ENCODE results near the gene LY6G5B.

LY6G5B gene

GRCh38 chr6:31680226-31681134 is 10.7 kb downstream of the LY6G5B start, which contains the start of gene LY6G5C:
Gene LY6G5C, minus strand, starts transcription at chr6:31681067. Its CDS starts 694 bp downstream, at chr6:31680373.
- in situ Hi-C loops (cut with HindIII; ENCODE audit: low pct_unique_long_range_greater_than_20kb, low sequenced_read_pairs): no loop called here

GRCh38 chr6:31681135-31681671 is 11.4 kb downstream of the LY6G5B start:
- peak in 1 of 2 experiments; percentile 34 for DNase-seq (ENCODE audit: low read depth in 1 of 2, low spot score in 1 of 2)
- in situ Hi-C loops (cut with HindIII; ENCODE audit: low pct_unique_long_range_greater_than_20kb, low sequenced_read_pairs): no loop called here
- TF ChIP-seq JUND (IDR thresholded peaks at IDR 0.05; ENCODE audit: low read depth): no peak

More at GRCh38 chr6:31680226-31681134, 10.7 kb downstream of the LY6G5B start, which contains the start of gene LY6G5C:
- no peak for TF ChIP-seq JUND (IDR thresholded peaks at IDR 0.05; ENCODE audit: low read depth)
- DNase-seq (ENCODE audit: low read depth in 1 of 2, low spot score in 1 of 2): peak; percentile 67 to 86

- DNase-seq (ENCODE audit: low read depth in 1 of 2, low spot score in 1 of 2): no peak
- in situ Hi-C loops (cut with HindIII; ENCODE audit: low pct_unique_long_range_greater_than_20kb, low sequenced_read_pairs): no loop called here
- no peak for TF ChIP-seq JUND (IDR thresholded peaks at IDR 0.05; ENCODE audit: low read depth)
Measured at GRCh38 chr6:31683591-31683990, 13.8 kb downstream of the LY6G5B start.

- in situ Hi-C loops (cut with HindIII; ENCODE audit: low pct_unique_long_range_greater_than_20kb, low sequenced_read_pairs): no loop called here
- TF ChIP-seq JUND (IDR thresholded peaks at IDR 0.05; ENCODE audit: low read depth): no peak
- no peak for DNase-seq (ENCODE audit: low read depth in 1 of 2, low spot score in 1 of 2)
Measured at GRCh38 chr6:31686483-31686882, 16.7 kb downstream of the LY6G5B start.

- in situ Hi-C loops (cut with HindIII; ENCODE audit: low pct_unique_long_range_greater_than_20kb, low sequenced_read_pairs): no loop called here
- TF ChIP-seq JUND (IDR thresholded peaks at IDR 0.05; ENCODE audit: low read depth): no peak
- DNase-seq (ENCODE audit: low read depth in 1 of 2, low spot score in 1 of 2): no peak
Measured at GRCh38 chr6:31687321-31687720, 17.5 kb downstream of the LY6G5B start.

GRCh38 chr6:31687860-31688693 is 18.3 kb downstream of the LY6G5B start:
- no peak for DNase-seq (ENCODE audit: low read depth in 1 of 2, low spot score in 1 of 2)
- TF ChIP-seq JUND (IDR thresholded peaks at IDR 0.05; ENCODE audit: low read depth): no peak
- in situ Hi-C loops (cut with HindIII; ENCODE audit: low pct_unique_long_range_greater_than_20kb, low sequenced_read_pairs): no loop called here

GRCh38 chr6:31689249-31690110 is 19.7 kb downstream of the LY6G5B start:
- in situ Hi-C loops (cut with HindIII; ENCODE audit: low pct_unique_long_range_greater_than_20kb, low sequenced_read_pairs): no loop called here
- no peak for DNase-seq (ENCODE audit: low read depth in 1 of 2, low spot score in 1 of 2)
- no peak for TF ChIP-seq JUND (IDR thresholded peaks at IDR 0.05; ENCODE audit: low read depth)

- TF ChIP-seq JUND (IDR thresholded peaks at IDR 0.05; ENCODE audit: low read depth): no peak
- in situ Hi-C loops (cut with HindIII; ENCODE audit: low pct_unique_long_range_greater_than_20kb, low sequenced_read_pairs): no loop called here
- DNase-seq (ENCODE audit: low read depth in 1 of 2, low spot score in 1 of 2): no peak
Measured at GRCh38 chr6:31690231-31691077, 20.7 kb downstream of the LY6G5B start.

- in situ Hi-C loops (cut with HindIII; ENCODE audit: low pct_unique_long_range_greater_than_20kb, low sequenced_read_pairs): no loop called here
- DNase-seq (ENCODE audit: low read depth in 1 of 2, low spot score in 1 of 2): no peak
- TF ChIP-seq JUND (IDR thresholded peaks at IDR 0.05; ENCODE audit: low read depth): no peak
Measured at GRCh38 chr6:31691078-31691463, 21.3 kb downstream of the LY6G5B start.

- no peak for TF ChIP-seq JUND (IDR thresholded peaks at IDR 0.05; ENCODE audit: low read depth)
- in situ Hi-C loops (cut with HindIII; ENCODE audit: low pct_unique_long_range_greater_than_20kb, low sequenced_read_pairs): no loop called here
- DNase-seq (ENCODE audit: low read depth in 1 of 2, low spot score in 1 of 2): no peak
Measured at GRCh38 chr6:31691564-31692108, 21.9 kb downstream of the LY6G5B start.

- no peak for DNase-seq (ENCODE audit: low read depth in 1 of 2, low spot score in 1 of 2)
- no peak for TF ChIP-seq JUND (IDR thresholded peaks at IDR 0.05; ENCODE audit: low read depth)
- in situ Hi-C loops (cut with HindIII; ENCODE audit: low pct_unique_long_range_greater_than_20kb, low sequenced_read_pairs): no loop called here
Measured at GRCh38 chr6:31692353-31692752, 22.6 kb downstream of the LY6G5B start.

All from T47D (cell line).